ENCODE data around the gene SERINC4.
"Not testable (repeated sequence)": the region's sequence is repeated elsewhere in the genome, so short reads cannot be mapped to it uniquely, and the experiment has no call there.

Gene SERINC4

GRCh38 chr15:43815064-43815463, 15.0 kb upstream of the SERINC4 start:
- not testable (repeated sequence) for H3K27me3 ChIP-seq (ENCODE audit: control insufficient read depth in 3 of 3, insufficient read depth in 3 of 3, low read depth in 1 of 3, low read length in 3 of 3); H2BK120ac ChIP-seq (ENCODE audit: low read depth, low read length); H2AK5ac ChIP-seq (ENCODE audit: low read depth, low read length); H2BK15ac ChIP-seq (ENCODE audit: low read length); H2BK12ac ChIP-seq (ENCODE audit: low read length); H2AFZ ChIP-seq (ENCODE audit: low read length); H3K79me1 ChIP-seq (ENCODE audit: low read depth, low read length); H3K27ac ChIP-seq (replicated peaks; ENCODE audit: low read length); H3K14ac ChIP-seq (ENCODE audit: low read length); H4K91ac ChIP-seq (ENCODE audit: low read depth, low read length, poor library complexity); H3K4me1 ChIP-seq (ENCODE audit: control insufficient read depth in 2 of 2, insufficient read depth in 1 of 2, low read depth in 1 of 2, low read length in 2 of 2); H3K4me2 ChIP-seq (ENCODE audit: insufficient read depth, low read length, poor library complexity, severe bottlenecking); H3K4ac ChIP-seq (ENCODE audit: low read length); H3K18ac ChIP-seq (ENCODE audit: low read length); H3K9ac ChIP-seq (ENCODE audit: low read depth, low read length, poor library complexity); H3K4me3 ChIP-seq (ENCODE audit: low read length in 2 of 2); H3K23ac ChIP-seq (ENCODE audit: low read depth, low read length, poor library complexity); DNase-seq (ENCODE audit: low spot score); H2BK5ac ChIP-seq (ENCODE audit: low read length); H4K8ac ChIP-seq (ENCODE audit: low read depth, low read length); H3K9me3 ChIP-seq (replicated peaks in 1 of 2; ENCODE audit: control insufficient read depth in 2 of 2, insufficient read depth in 1 of 2, low read depth in 1 of 2, low read length in 2 of 2)
- no CpG with 5 or more reads among the region's 5 CpGs for WGBS, 2 donors (ENCODE audit: extremely low coverage in 2 of 2, insufficient read length in 2 of 2, insufficient replicate concordance in 1 of 2)
- H3K36me3 ChIP-seq (replicated peaks in 1 of 2; ENCODE audit: control insufficient read depth in 2 of 2, insufficient read depth in 2 of 2, low read length in 2 of 2), result peaks cover 34 to 89% of the 10 kb centered on the region in 2 donors

- no peak overlapping the region for H3K23ac ChIP-seq (ENCODE audit: low read depth, low read length, poor library complexity)
- peaks cover 43 to 97% of the 10 kb centered on the region in 2 donors for H3K36me3 ChIP-seq (replicated peaks in 1 of 2; ENCODE audit: control insufficient read depth in 2 of 2, insufficient read depth in 2 of 2, low read length in 2 of 2)
- H3K18ac ChIP-seq (ENCODE audit: low read length), result no peak overlapping the region
- no peak overlapping the region for H3K4me3 ChIP-seq (ENCODE audit: low read length in 2 of 2)
- H3K4ac ChIP-seq (ENCODE audit: low read length), result no peak overlapping the region
- H3K27ac ChIP-seq (replicated peaks; ENCODE audit: low read length), result no peak overlapping the region
- H3K4me1 ChIP-seq (ENCODE audit: control insufficient read depth in 2 of 2, insufficient read depth in 1 of 2, low read depth in 1 of 2, low read length in 2 of 2), result no peaks in the 10 kb centered on the region
- H3K9ac ChIP-seq (ENCODE audit: low read depth, low read length, poor library complexity), result no peak overlapping the region
- no peak for DNase-seq (ENCODE audit: low spot score)
- H4K8ac ChIP-seq (ENCODE audit: low read depth, low read length), result no peak overlapping the region
- H4K91ac ChIP-seq (ENCODE audit: low read depth, low read length, poor library complexity), result no peak overlapping the region
- no peak overlapping the region for H2BK12ac ChIP-seq (ENCODE audit: low read length)
- no peaks in the 10 kb centered on the region for H3K9me3 ChIP-seq (replicated peaks in 1 of 2; ENCODE audit: control insufficient read depth in 2 of 2, insufficient read depth in 1 of 2, low read depth in 1 of 2, low read length in 2 of 2)
- H2AK5ac ChIP-seq (ENCODE audit: low read depth, low read length), result no peak overlapping the region
- H2AFZ ChIP-seq (ENCODE audit: low read length), result no peak overlapping the region
- H3K79me1 ChIP-seq (ENCODE audit: low read depth, low read length), result no peaks in the 10 kb centered on the region
- H2BK5ac ChIP-seq (ENCODE audit: low read length), result no peak overlapping the region
- H3K14ac ChIP-seq (ENCODE audit: low read length), result no peak overlapping the region
- H3K4me2 ChIP-seq (ENCODE audit: insufficient read depth, low read length, poor library complexity, severe bottlenecking), result no peak overlapping the region
- H2BK15ac ChIP-seq (ENCODE audit: low read length), result no peak overlapping the region
- no CpG with 5 or more reads among the region's 6 CpGs for WGBS, 2 donors (ENCODE audit: extremely low coverage in 2 of 2, insufficient read length in 2 of 2, insufficient replicate concordance in 1 of 2)
- H3K27me3 ChIP-seq (ENCODE audit: control insufficient read depth in 3 of 3, insufficient read depth in 3 of 3, low read depth in 1 of 3, low read length in 3 of 3), result no peaks in the 10 kb centered on the region
- H2BK120ac ChIP-seq (ENCODE audit: low read depth, low read length), result no peak overlapping the region
These were observed 9.1 kb upstream of the SERINC4 start for GRCh38 chr15:43808960-43809678.

GRCh38 chr15:43808435-43808950, 8.5 kb upstream of the SERINC4 start:
- Histone ChIP-seq H3K36me3 (replicated peaks in 1 of 2; ENCODE audit: control insufficient read depth in 2 of 2, insufficient read depth in 2 of 2, low read length in 2 of 2) (peaks cover 42 to 93% of the 10 kb centered on the region in 2 donors), H2BK12ac (ENCODE audit: low read length) (no peak overlapping the region)
- no CpG with 5 or more reads among the region's 5 CpGs for WGBS, 2 donors (ENCODE audit: extremely low coverage in 2 of 2, insufficient read length in 2 of 2, insufficient replicate concordance in 1 of 2)

GRCh38 chr15:43802676-43803075, 2.7 kb upstream of the SERINC4 start:
- H3K79me1 ChIP-seq (ENCODE audit: low read depth, low read length); H3K9me3 ChIP-seq (replicated peaks in 1 of 2; ENCODE audit: control insufficient read depth in 2 of 2, insufficient read depth in 1 of 2, low read depth in 1 of 2, low read length in 2 of 2); H4K91ac ChIP-seq (ENCODE audit: low read depth, low read length, poor library complexity); H2BK12ac ChIP-seq (ENCODE audit: low read length); H3K27ac ChIP-seq (replicated peaks; ENCODE audit: low read length); H3K4ac ChIP-seq (ENCODE audit: low read length); H2BK15ac ChIP-seq (ENCODE audit: low read length); H2BK120ac ChIP-seq (ENCODE audit: low read depth, low read length); H3K18ac ChIP-seq (ENCODE audit: low read length); H3K4me2 ChIP-seq (ENCODE audit: insufficient read depth, low read length, poor library complexity, severe bottlenecking); H2BK5ac ChIP-seq (ENCODE audit: low read length); H3K14ac ChIP-seq (ENCODE audit: low read length); H3K9ac ChIP-seq (ENCODE audit: low read depth, low read length, poor library complexity); H2AK5ac ChIP-seq (ENCODE audit: low read depth, low read length); H4K8ac ChIP-seq (ENCODE audit: low read depth, low read length); H3K4me1 ChIP-seq (ENCODE audit: control insufficient read depth in 2 of 2, insufficient read depth in 1 of 2, low read depth in 1 of 2, low read length in 2 of 2); H3K4me3 ChIP-seq (ENCODE audit: low read length in 2 of 2); H3K27me3 ChIP-seq (ENCODE audit: control insufficient read depth in 3 of 3, insufficient read depth in 3 of 3, low read depth in 1 of 3, low read length in 3 of 3); DNase-seq (ENCODE audit: low spot score); H3K23ac ChIP-seq (ENCODE audit: low read depth, low read length, poor library complexity); H2AFZ ChIP-seq (ENCODE audit: low read length): not testable (repeated sequence)
- peaks cover 26 to 86% of the 10 kb centered on the region in 2 donors for H3K36me3 ChIP-seq (replicated peaks in 1 of 2; ENCODE audit: control insufficient read depth in 2 of 2, insufficient read depth in 2 of 2, low read length in 2 of 2)
- no CpG with 5 or more reads among the region's 7 CpGs for WGBS, 2 donors (ENCODE audit: extremely low coverage in 2 of 2, insufficient read length in 2 of 2, insufficient replicate concordance in 1 of 2)

More at GRCh38 chr15:43808435-43808950, 8.5 kb upstream of the SERINC4 start:
- no peak overlapping the region for H3K27ac ChIP-seq (replicated peaks; ENCODE audit: low read length)
- no peak overlapping the region for H3K14ac ChIP-seq (ENCODE audit: low read length)
- no peak overlapping the region for H2AK5ac ChIP-seq (ENCODE audit: low read depth, low read length)
- no peak overlapping the region for H4K91ac ChIP-seq (ENCODE audit: low read depth, low read length, poor library complexity)
- H4K8ac ChIP-seq (ENCODE audit: low read depth, low read length), result no peak overlapping the region
- H3K4ac ChIP-seq (ENCODE audit: low read length), result no peak overlapping the region
- H3K23ac ChIP-seq (ENCODE audit: low read depth, low read length, poor library complexity), result no peak overlapping the region
- no peaks in the 10 kb centered on the region for H3K9me3 ChIP-seq (replicated peaks in 1 of 2; ENCODE audit: control insufficient read depth in 2 of 2, insufficient read depth in 1 of 2, low read depth in 1 of 2, low read length in 2 of 2)
- DNase-seq (ENCODE audit: low spot score), result no peak
- no peak overlapping the region for H3K18ac ChIP-seq (ENCODE audit: low read length)
- no peak overlapping the region for H3K4me2 ChIP-seq (ENCODE audit: insufficient read depth, low read length, poor library complexity, severe bottlenecking)
- no peak overlapping the region for H2AFZ ChIP-seq (ENCODE audit: low read length)
- no peaks in the 10 kb centered on the region for H3K79me1 ChIP-seq (ENCODE audit: low read depth, low read length)
- H2BK120ac ChIP-seq (ENCODE audit: low read depth, low read length), result no peak overlapping the region
- H2BK5ac ChIP-seq (ENCODE audit: low read length), result no peak overlapping the region
- no peaks in the 10 kb centered on the region for H3K27me3 ChIP-seq (ENCODE audit: control insufficient read depth in 3 of 3, insufficient read depth in 3 of 3, low read depth in 1 of 3, low read length in 3 of 3)
- H3K4me1 ChIP-seq (ENCODE audit: control insufficient read depth in 2 of 2, insufficient read depth in 1 of 2, low read depth in 1 of 2, low read length in 2 of 2), result no peaks in the 10 kb centered on the region
- H3K9ac ChIP-seq (ENCODE audit: low read depth, low read length, poor library complexity), result no peak overlapping the region
- H3K4me3 ChIP-seq (ENCODE audit: low read length in 2 of 2), result no peak overlapping the region
- no peak overlapping the region for H2BK15ac ChIP-seq (ENCODE audit: low read length)

Data from neuronal stem cell (in vitro differentiated cells).